Activated naive CD4-positive, alpha-beta T cell treated with anti-CD3 and anti-CD28 coated beads, Interleukin-2, amount 10 ng/mL, durations not matched to agents 7 days and 5 days (primary cell): ENCODE results near the gene TFEB.

Source experiments
- CTCF ChIA-PET: fragments of 350-600 bp; sonication (Branson Sonifier 250); formaldehyde crosslinking; loops from one replicate; lab custom pipeline; 2021; ENCODE audit warnings: antibody characterized with exemption; lab: Charles Lee
- DNase-seq: peaks from one replicate; pipeline ENCODE4 v3.0.0-alpha.2; 2020
- H3K27ac Mint-ChIP-seq: one replicate; pipeline ENCODE4 v1.8.0; 2021; ENCODE audit warnings: mild to moderate bottlenecking, moderate library complexity, mixed read lengths
- H3K27me3 Mint-ChIP-seq: one replicate; pipeline ENCODE4 v1.8.0; 2021; ENCODE audit warnings: mild to moderate bottlenecking, mixed read lengths
- H3K36me3 Mint-ChIP-seq: one replicate; pipeline ENCODE4 v1.8.0; 2021; ENCODE audit warnings: mixed read lengths
- H3K4me1 Mint-ChIP-seq: one replicate; pipeline ENCODE4 v1.8.0; 2021; ENCODE audit warnings: mixed read lengths
- H3K4me3 Mint-ChIP-seq: one replicate; pipeline ENCODE4 v1.8.0; 2021; ENCODE audit warnings: mild to moderate bottlenecking, moderate library complexity, mixed read lengths
- H3K9me3 Mint-ChIP-seq: one replicate; pipeline ENCODE4 v1.8.0; 2021; ENCODE audit warnings: mixed read lengths

The TFEB gene

GRCh38 chr6:41674231-41675000 is 61.0 kb downstream of the TFEB start:
- CTCF ChIA-PET = interaction anchor here (1.7 kb wide), 1 partner anchor 72 kb away, joined by 4 read pairs; no protein-coding TSS in a partner anchor
- Mint-ChIP-seq H3K27ac (no peak overlapping the region), H3K4me3 (no peak overlapping the region), H3K9me3 (no peaks in the 10 kb centered on the region), H3K36me3 (no peaks in the 10 kb centered on the region), H3K27me3 (peaks cover 50% of the 10 kb centered on the region), H3K4me1 (no peaks in the 10 kb centered on the region)
- DNase-seq = no peak

GRCh38 chr6:41673704-41674000 is 61.8 kb downstream of the TFEB start:
- Mint-ChIP-seq H3K27ac (no peak overlapping the region), H3K27me3 (peaks cover 47% of the 10 kb centered on the region), H3K4me3 (no peak overlapping the region), H3K4me1 (no peaks in the 10 kb centered on the region), H3K36me3 (no peaks in the 10 kb centered on the region), H3K9me3 (peaks cover 1% of the 10 kb centered on the region)
- CTCF ChIA-PET = interaction anchor here (1.0 to 1.7 kb wide), 2 partner anchors 8 to 71 kb away, joined by 4 read pairs; no protein-coding TSS in a partner anchor
- DNase-seq = no peak

GRCh38 chr6:41672816-41673703 is 62.3 kb downstream of the TFEB start:
- no peak overlapping the region for H3K4me3 Mint-ChIP-seq
- peaks cover 1% of the 10 kb centered on the region for H3K9me3 Mint-ChIP-seq
- no peak overlapping the region for H3K27ac Mint-ChIP-seq
- CTCF ChIA-PET = interaction anchor here (1.0 to 1.7 kb wide), 2 partner anchors 9 to 70 kb away, joined by 4 read pairs; no protein-coding TSS in a partner anchor
- DNase-seq = no peak
- H3K27me3 Mint-ChIP-seq = peaks cover 44% of the 10 kb centered on the region
- H3K4me1 Mint-ChIP-seq = no peaks in the 10 kb centered on the region
- no peaks in the 10 kb centered on the region for H3K36me3 Mint-ChIP-seq

GRCh38 chr6:41672016-41672415 is 63.4 kb downstream of the TFEB start:
- no peak overlapping the region for H3K4me3 Mint-ChIP-seq
- CTCF ChIA-PET = interaction anchor here (1.5 kb wide), 1 partner anchor 233 kb away, joined by 3 read pairs; no protein-coding TSS in a partner anchor
- H3K27ac Mint-ChIP-seq = no peak overlapping the region
- no peaks in the 10 kb centered on the region for H3K36me3 Mint-ChIP-seq
- peaks cover 1% of the 10 kb centered on the region for H3K9me3 Mint-ChIP-seq
- H3K4me1 Mint-ChIP-seq = no peaks in the 10 kb centered on the region
- no peak for DNase-seq
- H3K27me3 Mint-ChIP-seq = peaks cover 47% of the 10 kb centered on the region

- no peaks in the 10 kb centered on the region for H3K4me1 Mint-ChIP-seq
- peaks cover 1% of the 10 kb centered on the region for H3K9me3 Mint-ChIP-seq
- CTCF ChIA-PET = interaction anchor here (1.5 kb wide), 1 partner anchor 232 kb away, joined by 3 read pairs; no protein-coding TSS in a partner anchor
- peaks cover 52% of the 10 kb centered on the region for H3K27me3 Mint-ChIP-seq
- no peaks in the 10 kb centered on the region for H3K36me3 Mint-ChIP-seq
- no peak for DNase-seq
- H3K27ac Mint-ChIP-seq = no peak overlapping the region
- H3K4me3 Mint-ChIP-seq = no peak overlapping the region
Measured at GRCh38 chr6:41671376-41671775, 64.0 kb downstream of the TFEB start.

GRCh38 chr6:41670703-41671360 is 64.6 kb downstream of the TFEB start:
- Mint-ChIP-seq H3K36me3 (no peaks in the 10 kb centered on the region), H3K27ac (no peak overlapping the region), H3K4me3 (no peak overlapping the region), H3K27me3 (peaks cover 52% of the 10 kb centered on the region), H3K4me1 (no peaks in the 10 kb centered on the region), H3K9me3 (peaks cover 1% of the 10 kb centered on the region)
- no peak for DNase-seq
- CTCF ChIA-PET = interaction anchor here (1.2 to 1.5 kb wide), 2 partner anchors 68 to 231 kb away, joined by 3 read pairs; no protein-coding TSS in a partner anchor

- CTCF ChIA-PET = no interaction called here
- Mint-ChIP-seq H3K4me1 (no peaks in the 10 kb centered on the region), H3K9me3 (peaks cover 1% of the 10 kb centered on the region), H3K27ac (no peak overlapping the region), H3K27me3 (peaks cover 40% of the 10 kb centered on the region), H3K36me3 (no peaks in the 10 kb centered on the region), H3K4me3 (no peak overlapping the region)
- no peak for DNase-seq
Measured at GRCh38 chr6:41668968-41669367, 66.4 kb downstream of the TFEB start.

- Mint-ChIP-seq H3K4me3 (no peak overlapping the region), H3K4me1 (no peaks in the 10 kb centered on the region), H3K27me3 (peaks cover 49% of the 10 kb centered on the region), H3K36me3 (no peaks in the 10 kb centered on the region), H3K27ac (no peak overlapping the region), H3K9me3 (peaks cover 1% of the 10 kb centered on the region)
- no peak for DNase-seq
- CTCF ChIA-PET = no interaction called here
Measured at GRCh38 chr6:41667195-41667594, 68.2 kb downstream of the TFEB start.

GRCh38 chr6:41664271-41664670 is 71.1 kb downstream of the TFEB start:
- CTCF ChIA-PET = interaction anchor here (1.7 kb wide), 1 partner anchor 16 kb away, joined by 4 read pairs; no protein-coding TSS in a partner anchor
- Mint-ChIP-seq H3K4me3 (no peak overlapping the region), H3K9me3 (peaks cover 1% of the 10 kb centered on the region), H3K27me3 (peaks cover 55% of the 10 kb centered on the region), H3K27ac (no peak overlapping the region), H3K4me1 (no peaks in the 10 kb centered on the region), H3K36me3 (no peaks in the 10 kb centered on the region)
- no peak for DNase-seq

GRCh38 chr6:41663568-41663967 is 71.8 kb downstream of the TFEB start:
- Mint-ChIP-seq H3K36me3 (no peaks in the 10 kb centered on the region), H3K4me3 (no peak overlapping the region), H3K9me3 (no peaks in the 10 kb centered on the region), H3K27me3 (peaks cover 62% of the 10 kb centered on the region), H3K4me1 (no peaks in the 10 kb centered on the region), H3K27ac (no peak overlapping the region)
- no peak for DNase-seq
- CTCF ChIA-PET = no interaction called here

GRCh38 chr6:41659935-41660334 is 75.5 kb downstream of the TFEB start:
- no peaks in the 10 kb centered on the region for H3K36me3 Mint-ChIP-seq
- CTCF ChIA-PET = no interaction called here
- H3K27me3 Mint-ChIP-seq = peaks cover 91% of the 10 kb centered on the region
- H3K27ac Mint-ChIP-seq = no peak overlapping the region
- H3K9me3 Mint-ChIP-seq = no peaks in the 10 kb centered on the region
- no peaks in the 10 kb centered on the region for H3K4me1 Mint-ChIP-seq
- no peak for DNase-seq
- no peak overlapping the region for H3K4me3 Mint-ChIP-seq

GRCh38 chr6:41658636-41659035 is 76.8 kb downstream of the TFEB start:
- H3K27ac Mint-ChIP-seq = no peak overlapping the region
- CTCF ChIA-PET = interaction anchor here (0.9 to 1.4 kb wide), 2 partner anchors 22 to 32 kb away, joined by 3 read pairs; no protein-coding TSS in a partner anchor
- peaks cover 88% of the 10 kb centered on the region for H3K27me3 Mint-ChIP-seq
- H3K4me1 Mint-ChIP-seq = no peaks in the 10 kb centered on the region
- no peaks in the 10 kb centered on the region for H3K9me3 Mint-ChIP-seq
- no peaks in the 10 kb centered on the region for H3K36me3 Mint-ChIP-seq
- DNase-seq = no peak
- H3K4me3 Mint-ChIP-seq = no peak overlapping the region

- H3K27me3 Mint-ChIP-seq = peaks cover 81% of the 10 kb centered on the region
- H3K27ac Mint-ChIP-seq = no peak overlapping the region
- no peak for DNase-seq
- CTCF ChIA-PET = interaction anchor here (0.9 to 1.4 kb wide), 2 partner anchors 23 to 31 kb away, joined by 3 read pairs; no protein-coding TSS in a partner anchor
- H3K36me3 Mint-ChIP-seq = no peaks in the 10 kb centered on the region
- H3K9me3 Mint-ChIP-seq = no peaks in the 10 kb centered on the region
- H3K4me1 Mint-ChIP-seq = no peaks in the 10 kb centered on the region
- no peak overlapping the region for H3K4me3 Mint-ChIP-seq
Measured at GRCh38 chr6:41657131-41658094, 78.0 kb downstream of the TFEB start.
